GM12878 (cell line): ENCODE results near the gene PLXDC1. TPM values are rescaled to one million over a fixed set of nuclear protein-coding genes. Genes with fewer than 3 reads are reported as not detected.

Source experiments
- ATAC-seq: fragments of 200-7000 bp; cut with Tn5 transposase; 3 replicates; pipeline ENCODE4 v1.9.1; 2020; ENCODE audit warnings: mild to moderate bottlenecking, moderate library complexity
- BruUV-seq: library from RNA; stranded (reverse); fragments of 400-500 nt; replicated peaks from 2 replicates; lab custom pipeline; 2021; lab: Mats Ljungman, UMichigan
- CTCF ChIA-PET: fragments of 300-600 bp; sonication (Branson Sonifier 250); formaldehyde crosslinking; extraction: SDS; loops from one replicate; lab custom pipeline; 2021; ENCODE audit warnings: inconsistent platforms; lab: Yijun Ruan, JAX
- POLR2A ChIA-PET: fragments of 350-600 bp; formaldehyde crosslinking; extraction: SDS; loops from one replicate; lab custom pipeline; 2021; ENCODE audit warnings: inconsistent platforms; lab: Charles Lee
- RAD21 ChIA-PET: fragments of 300-600 bp; sonication (Branson Sonifier 250); formaldehyde crosslinking; loops from one replicate; lab custom pipeline; 2023; ENCODE audit warnings: antibody characterized with exemption; ENCODE audit not compliant: unreplicated experiment; lab: Charles Lee
- SMC1A ChIA-PET: fragments of 300-600 bp; sonication (Branson Sonifier 250); formaldehyde crosslinking; loops from one replicate; lab custom pipeline; 2023; ENCODE audit not compliant: unreplicated experiment, uncharacterized antibody; lab: Charles Lee
- DNase-seq: peaks from one replicate; pipeline ENCODE4 v3.0.0-alpha.2; 2011; ENCODE audit warnings: low read depth, low spot score
- FAIRE-seq: peaks from 3 replicates; lab custom pipeline; 2011; peaks lifted over from hg19 to GRCh38; lab: Jason Lieb, UNC
- H2AFZ ChIP-seq: 2 replicates; pipeline ENCODE4 v1.6.0; 2011; ENCODE audit warnings: low read depth, low read length, control low read depth; ENCODE audit not compliant: control insufficient read depth
- H3K27ac ChIP-seq: 2 replicates; pipeline ENCODE4 v1.5.1; 2011; ENCODE audit warnings: control low read depth; ENCODE audit not compliant: control insufficient read depth, insufficient read depth
- H3K27me3 ChIP-seq, 2 experiments: replicated peaks in 1 of 2; 2 replicates each; pipeline versions ENCODE4 v1.6.0 to v1.6.1; 2011; ENCODE audit warnings: low read length in 1 of 2; ENCODE audit not compliant: control insufficient read depth in 2 of 2, insufficient read depth in 2 of 2
- H3K36me3 ChIP-seq, 2 experiments: 2 replicates each; pipeline ENCODE4 v1.5.1; 2011; ENCODE audit warnings: low read length in 1 of 2; ENCODE audit not compliant: control insufficient read depth in 2 of 2, insufficient read depth in 2 of 2
- H3K4me1 ChIP-seq: 2 replicates; pipeline ENCODE4 v1.6.1; 2011; ENCODE audit warnings: mild to moderate bottlenecking, low read length, moderate library complexity, mixed read lengths; ENCODE audit not compliant: control insufficient read depth, insufficient read depth
- H3K4me2 ChIP-seq: 2 replicates; pipeline ENCODE4 v1.6.0; 2011; ENCODE audit warnings: control low read depth; ENCODE audit not compliant: control insufficient read depth, insufficient read depth
- H3K4me3 ChIP-seq: fragments of 200-600 bp; sonication (generic); 2 replicates; pipeline ENCODE4 v1.5.1; 2016
- H3K79me2 ChIP-seq: 2 replicates; pipeline ENCODE4 v1.6.0; 2011; ENCODE audit warnings: low read length; ENCODE audit not compliant: control insufficient read depth, insufficient read depth
- H3K9ac ChIP-seq: 2 replicates; pipeline ENCODE4 v1.8.0; 2011; ENCODE audit warnings: low read length, control low read depth, mixed read lengths; ENCODE audit not compliant: control insufficient read depth, insufficient read depth
- H3K9me3 ChIP-seq: replicated peaks from 3 replicates; pipeline ENCODE4 v1.5.1; 2011; ENCODE audit warnings: mild to moderate bottlenecking, low read length; ENCODE audit not compliant: control insufficient read depth, insufficient read depth
- H4K20me1 ChIP-seq: 2 replicates; pipeline ENCODE4 v1.6.0; 2011; ENCODE audit not compliant: control insufficient read depth, insufficient read depth
- CBX5 ChIP-seq: sonication (generic); IDR thresholded peaks from 2 replicates; pipeline ENCODE4 v1.6.1; 2016; ENCODE audit warnings: low read depth, moderate library complexity, mild to moderate bottlenecking, inconsistent platforms
- EED ChIP-seq: sonication (generic); IDR thresholded peaks from 2 replicates; pipeline ENCODE4 v1.6.1; 2016; ENCODE audit warnings: antibody characterized with exemption, low read depth
- IRF4 ChIP-seq: IDR thresholded peaks from 2 replicates; pipeline ENCODE4 v1.6.1; 2011; ENCODE audit warnings: low read depth, low read length
- LARP7 ChIP-seq: fragments of 450-650 bp; IDR thresholded peaks from 2 replicates; pipeline ENCODE4 v1.6.1; 2017; ENCODE audit warnings: mild to moderate bottlenecking
- MTA2 ChIP-seq: fragments of 450-650 bp; IDR thresholded peaks from 2 replicates; pipeline ENCODE4 v1.6.1; 2016; ENCODE audit warnings: low read depth, mild to moderate bottlenecking, moderate library complexity
- MTA3 ChIP-seq: IDR thresholded peaks from 2 replicates; pipeline ENCODE4 v1.6.1; 2012; ENCODE audit warnings: low read length, inconsistent platforms, borderline replicate concordance
- MYB ChIP-seq: fragments of 150-350 bp; IDR thresholded peaks from 2 replicates; pipeline ENCODE4 v1.6.1; 2014; ENCODE audit warnings: mild to moderate bottlenecking, low read depth, low read length, borderline replicate concordance
- PAX8 ChIP-seq: fragments of 450-650 bp; IDR thresholded peaks from 2 replicates; pipeline ENCODE4 v1.6.1; 2017; ENCODE audit warnings: mild to moderate bottlenecking, moderate library complexity
- RFX5 ChIP-seq: IDR thresholded peaks from 2 replicates; pipeline ENCODE4 v1.6.1; 2011; ENCODE audit warnings: low read depth, low read length, improper control_type of control experiment
- SMAD5 ChIP-seq: IDR thresholded peaks from 2 replicates; pipeline ENCODE4 v1.6.1; 2016; ENCODE audit warnings: antibody characterized with exemption, low read depth
- SREBF1 ChIP-seq: IDR thresholded peaks from 2 replicates; pipeline ENCODE4 v1.6.1; 2012; ENCODE audit warnings: mild to moderate bottlenecking, low read length
- SRF ChIP-seq, 2 experiments: IDR thresholded peaks; 2 replicates each; pipeline ENCODE4 v1.6.1; 2011; ENCODE audit warnings: low read depth in 2 of 2, low read length in 2 of 2, mild to moderate bottlenecking in 1 of 2, moderate library complexity in 1 of 2
- TAF1 ChIP-seq: IDR thresholded peaks from 2 replicates; pipeline ENCODE4 v1.6.1; 2011; ENCODE audit warnings: mild to moderate bottlenecking, low read depth, low read length, borderline replicate concordance
- WGBS: methylation state at CpG from one replicate; pipeline ENCODE4 v1.1.6; 2016; ENCODE audit warnings: low lambda C conversion rate; ENCODE audit not compliant: insufficient replicate concordance, insufficient coverage; ENCODE audit errors: missing lambda C conversion rate; 5-methylcytosine and 5-hydroxymethylcytosine counted together
- in situ Hi-C: fragments of 300-500 bp; cut with MboI; formaldehyde crosslinking; loops from 9 replicates; pipeline ENCODE4 v1.14.3; 2018; ENCODE audit warnings: mixed read lengths
- intact Hi-C: fragments of 100-400 bp; cut with micrococcal nuclease; formaldehyde crosslinking; loops from one replicate; pipeline ENCODE4 v1.14.2; 2022; ENCODE audit not compliant: unreplicated experiment
- polyA plus RNA-seq, 11 experiments: library from polyadenylated mRNA; depleted of rRNA in 4 of 11; unstranded in 6 of 11; stranded (reverse) in 5 of 11; fragments of >200 nt; fragmentation: Nextera tagmentation in 4 of 11; fragmentation: Illumina TruSeq in 1 of 11; extraction: Ambion mirVana in 4 of 11; extraction: Trizol in 1 of 11; gene quantifications; 1 replicate in 1 of 11; 2 replicates in 10 of 11; pipeline versions ENCODE4 v1.2.1 to v1.2.3, GENCODE V29; 2011 to 2016; ENCODE audit warnings: inconsistent platforms in 2 of 11, missing spikeins in 2 of 11, low read depth in 1 of 11
- total RNA-seq, 4 experiments: library from RNA; depleted of rRNA in 3 of 4; stranded (reverse); fragments of >200 nt in 3 of 4; fragmentation: Illumina TruSeq in 1 of 4; extraction: Trizol in 1 of 4; gene quantifications; 2 replicates each; pipeline versions ENCODE4 v1.2.1 to v1.2.3, GENCODE V29; 2013 to 2021
- TF ChIP-seq, protein P1 (sequence below): IDR thresholded peaks from 2 replicates; pipeline ENCODE4 v1.6.1; 2012; ENCODE audit warnings: low read depth, low read length, improper control_type of control experiment
- TF ChIP-seq, protein P2 (sequence below): fragments of 450-650 bp; formaldehyde crosslinking; IDR thresholded peaks from 2 replicates; pipeline ENCODE4 v1.5.0; 2022; ENCODE audit warnings: mild to moderate bottlenecking, missing genetic modification characterization
- TF ChIP-seq, protein P3 (sequence below), 3 experiments: IDR thresholded peaks in 2 of 3; conservative IDR thresholded peaks in 1 of 3; 2 replicates each; pipeline ENCODE4 v1.5.1; 2011; ENCODE audit warnings: low read depth in 3 of 3, low read length in 3 of 3, mild to moderate bottlenecking in 3 of 3, control low read depth in 2 of 3, moderate library complexity in 2 of 3, inconsistent platforms in 1 of 3, mixed read lengths in 1 of 3; ENCODE audit not compliant: control insufficient read depth in 2 of 3, insufficient read depth in 1 of 3; ENCODE audit errors: extremely low read depth in 1 of 3

Gene PLXDC1
- total and polyA plus RNA-seq, 10 of the 15 experiments (the other 5 are each of a cell fraction or from before 2014, with no cell fraction given): 0.03 to 0.30 (median 0.22) TPM; not detected in 7

DNA sequence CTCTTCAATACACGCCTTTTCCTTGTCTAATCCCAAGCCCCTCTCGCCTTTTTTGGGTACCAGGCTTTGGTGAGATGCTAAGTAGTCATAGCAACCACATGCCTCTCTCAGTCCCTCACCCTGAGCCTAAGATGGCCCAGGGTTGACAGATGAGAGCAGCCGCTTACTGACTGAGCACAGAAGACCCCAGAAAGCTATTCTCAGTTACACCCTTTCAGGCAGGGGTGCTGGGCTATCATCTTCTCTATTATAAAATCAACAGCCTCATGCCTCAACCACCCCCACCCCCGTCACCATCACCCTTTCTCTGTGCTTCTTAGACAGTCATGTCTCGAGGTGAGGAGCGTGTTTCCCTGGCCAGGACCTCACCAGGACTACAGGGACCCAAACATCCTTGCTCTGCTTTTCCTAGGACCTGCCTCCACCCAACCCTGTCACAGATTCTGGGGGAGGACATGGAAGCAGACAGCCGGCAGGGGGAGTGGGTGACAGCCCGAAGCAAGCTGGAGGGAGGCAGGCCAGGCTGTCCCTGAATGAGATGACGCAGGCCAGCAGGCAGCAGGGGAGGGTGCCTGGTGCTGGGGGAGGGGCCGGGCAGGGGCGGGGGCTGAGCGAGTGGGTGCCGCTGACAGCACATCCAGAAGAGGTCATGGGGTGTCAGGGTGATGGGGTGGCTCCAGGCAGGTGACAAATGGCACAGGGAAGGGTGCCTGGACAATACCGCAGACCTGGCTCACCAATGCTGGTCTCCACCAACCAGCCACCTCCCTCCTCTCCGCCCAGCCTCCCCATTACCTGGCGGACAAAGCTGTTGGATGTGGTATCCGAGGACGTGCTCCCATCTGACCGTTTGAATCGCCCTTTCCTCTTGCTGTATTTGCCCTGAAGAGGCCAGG lies 42.9 kb upstream of the PLXDC1 start (continued):
- TF ChIP-seq SMAD5: no peak
- TF ChIP-seq, protein P1, sequence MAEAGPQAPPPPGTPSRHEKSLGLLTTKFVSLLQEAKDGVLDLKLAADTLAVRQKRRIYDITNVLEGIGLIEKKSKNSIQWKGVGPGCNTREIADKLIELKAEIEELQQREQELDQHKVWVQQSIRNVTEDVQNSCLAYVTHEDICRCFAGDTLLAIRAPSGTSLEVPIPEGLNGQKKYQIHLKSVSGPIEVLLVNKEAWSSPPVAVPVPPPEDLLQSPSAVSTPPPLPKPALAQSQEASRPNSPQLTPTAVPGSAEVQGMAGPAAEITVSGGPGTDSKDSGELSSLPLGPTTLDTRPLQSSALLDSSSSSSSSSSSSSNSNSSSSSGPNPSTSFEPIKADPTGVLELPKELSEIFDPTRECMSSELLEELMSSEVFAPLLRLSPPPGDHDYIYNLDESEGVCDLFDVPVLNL: no peak
- no peak for TF ChIP-seq MTA3
- TF ChIP-seq EED: no peak
- TF ChIP-seq, protein P2, sequence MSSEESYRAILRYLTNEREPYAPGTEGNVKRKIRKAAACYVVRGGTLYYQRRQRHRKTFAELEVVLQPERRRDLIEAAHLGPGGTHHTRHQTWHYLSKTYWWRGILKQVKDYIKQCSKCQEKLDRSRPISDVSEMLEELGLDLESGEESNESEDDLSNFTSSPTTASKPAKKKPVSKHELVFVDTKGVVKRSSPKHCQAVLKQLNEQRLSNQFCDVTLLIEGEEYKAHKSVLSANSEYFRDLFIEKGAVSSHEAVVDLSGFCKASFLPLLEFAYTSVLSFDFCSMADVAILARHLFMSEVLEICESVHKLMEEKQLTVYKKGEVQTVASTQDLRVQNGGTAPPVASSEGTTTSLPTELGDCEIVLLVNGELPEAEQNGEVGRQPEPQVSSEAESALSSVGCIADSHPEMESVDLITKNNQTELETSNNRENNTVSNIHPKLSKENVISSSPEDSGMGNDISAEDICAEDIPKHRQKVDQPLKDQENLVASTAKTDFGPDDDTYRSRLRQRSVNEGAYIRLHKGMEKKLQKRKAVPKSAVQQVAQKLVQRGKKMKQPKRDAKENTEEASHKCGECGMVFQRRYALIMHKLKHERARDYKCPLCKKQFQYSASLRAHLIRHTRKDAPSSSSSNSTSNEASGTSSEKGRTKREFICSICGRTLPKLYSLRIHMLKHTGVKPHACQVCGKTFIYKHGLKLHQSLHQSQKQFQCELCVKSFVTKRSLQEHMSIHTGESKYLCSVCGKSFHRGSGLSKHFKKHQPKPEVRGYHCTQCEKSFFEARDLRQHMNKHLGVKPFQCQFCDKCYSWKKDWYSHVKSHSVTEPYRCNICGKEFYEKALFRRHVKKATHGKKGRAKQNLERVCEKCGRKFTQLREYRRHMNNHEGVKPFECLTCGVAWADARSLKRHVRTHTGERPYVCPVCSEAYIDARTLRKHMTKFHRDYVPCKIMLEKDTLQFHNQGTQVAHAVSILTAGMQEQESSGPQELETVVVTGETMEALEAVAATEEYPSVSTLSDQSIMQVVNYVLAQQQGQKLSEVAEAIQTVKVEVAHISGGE (CRISPR knock-in tag): no peak
- TF ChIP-seq PAX8: no peak

DNA sequence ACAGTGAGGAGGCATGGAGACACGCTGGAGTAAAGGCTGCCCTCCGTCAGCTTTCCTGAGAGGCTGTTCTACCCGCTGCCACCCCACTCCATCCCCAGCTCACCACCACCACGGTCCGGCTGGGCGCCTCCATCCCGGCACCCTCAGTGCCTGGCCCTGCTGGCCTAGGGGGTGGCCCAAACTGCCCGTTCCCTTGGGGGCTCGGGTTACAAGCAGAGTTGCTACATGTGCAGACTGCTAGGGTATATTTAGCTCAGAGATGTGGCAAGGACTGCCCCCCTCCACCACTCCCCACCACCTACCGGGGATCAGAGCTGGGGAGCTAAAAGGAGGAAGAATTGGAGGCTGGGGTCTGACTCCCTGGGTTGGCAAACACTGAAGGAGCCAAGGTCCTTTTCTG lies 41.9 kb upstream of the PLXDC1 start:
- Histone ChIP-seq H4K20me1 (no peaks in the 10 kb centered on the region), H3K36me3 (peaks cover 0 to 6% of the 10 kb centered on the region in 2 experiments; a peak in 2 of 4 replicates), H3K4me2 (no peak overlapping the region), H3K79me2 (peaks cover 9% of the 10 kb centered on the region), H3K9ac (no peak overlapping the region), H3K27ac (no peak overlapping the region), H3K4me3 (no peak overlapping the region), H3K9me3 (no peaks in the 10 kb centered on the region), H3K4me1 (peaks cover 14% of the 10 kb centered on the region), H3K27me3 (no peaks in the 10 kb centered on the region), H2AFZ (no peak overlapping the region)
- ATAC-seq (no peak), FAIRE-seq (no peak), DNase-seq (no peak)
- ChIA-PET RAD21 (no interaction called here), POLR2A (no interaction called here), CTCF (interaction anchor here (0.8 to 5.3 kb wide), 3 partner anchors 19 to 39 kb away, joined by 3 to 21 read pairs (median 6); partner anchors contain the start of gene ARL5C), SMC1A (no interaction called here)
- 76% methylated on average over 10 of the region's 10 CpGs for WGBS
- in situ Hi-C loops: no loop called here
- no TSS peak for BruUV-seq
- intact Hi-C loops: no loop called here
- no peak for TF ChIP-seq LARP7
- no peak for TF ChIP-seq TAF1
- TF ChIP-seq, protein P3, sequence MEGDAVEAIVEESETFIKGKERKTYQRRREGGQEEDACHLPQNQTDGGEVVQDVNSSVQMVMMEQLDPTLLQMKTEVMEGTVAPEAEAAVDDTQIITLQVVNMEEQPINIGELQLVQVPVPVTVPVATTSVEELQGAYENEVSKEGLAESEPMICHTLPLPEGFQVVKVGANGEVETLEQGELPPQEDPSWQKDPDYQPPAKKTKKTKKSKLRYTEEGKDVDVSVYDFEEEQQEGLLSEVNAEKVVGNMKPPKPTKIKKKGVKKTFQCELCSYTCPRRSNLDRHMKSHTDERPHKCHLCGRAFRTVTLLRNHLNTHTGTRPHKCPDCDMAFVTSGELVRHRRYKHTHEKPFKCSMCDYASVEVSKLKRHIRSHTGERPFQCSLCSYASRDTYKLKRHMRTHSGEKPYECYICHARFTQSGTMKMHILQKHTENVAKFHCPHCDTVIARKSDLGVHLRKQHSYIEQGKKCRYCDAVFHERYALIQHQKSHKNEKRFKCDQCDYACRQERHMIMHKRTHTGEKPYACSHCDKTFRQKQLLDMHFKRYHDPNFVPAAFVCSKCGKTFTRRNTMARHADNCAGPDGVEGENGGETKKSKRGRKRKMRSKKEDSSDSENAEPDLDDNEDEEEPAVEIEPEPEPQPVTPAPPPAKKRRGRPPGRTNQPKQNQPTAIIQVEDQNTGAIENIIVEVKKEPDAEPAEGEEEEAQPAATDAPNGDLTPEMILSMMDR (IDR thresholded peaks at IDR 0.05 in 2 of 3, conservative IDR thresholded peaks at IDR 0.05 in 1 of 3; ENCODE audit: control insufficient read depth in 2 of 3, extremely low read depth in 1 of 3, insufficient read depth in 1 of 3, low read depth in 3 of 3, low read length in 3 of 3): no peak
- no peak for TF ChIP-seq SREBF1
- no peak for TF ChIP-seq EED
- no peak for TF ChIP-seq SRF (IDR thresholded peaks at IDR 0.05; ENCODE audit: low read depth in 2 of 2, low read length in 2 of 2)
- no peak for TF ChIP-seq RFX5
- TF ChIP-seq MTA2: no peak
- TF ChIP-seq CBX5: no peak
- no peak for TF ChIP-seq IRF4
- no peak for TF ChIP-seq MYB
